Left renal pelvis (tissue), 4 donors: ENCODE measurements around the gene STK32C. TPM values are rescaled to one million over a fixed set of nuclear protein-coding genes. Genes with fewer than 3 reads are reported as not detected.
A peak's percentile ranks its signal among the peaks of the same experiment; 100 is the strongest.
"Not testable (repeated sequence)": the region's sequence is repeated elsewhere in the genome, so short reads cannot be mapped to it uniquely, and the experiment has no call there.

ENCODE experiments used
- DNase-seq, 4 donors: peaks; one replicate each; pipeline ENCODE4 v3.0.0-alpha.2; 2013; ENCODE audit warnings: low read depth in 4 of 4, low spot score in 3 of 4
- polyA plus RNA-seq, 4 donors: library from polyadenylated mRNA; unstranded; fragments of 120-200 nt; gene quantifications; one replicate each; pipeline ENCODE4 v1.2.1, GENCODE V29; 2013; ENCODE audit not compliant: insufficient read length in 4 of 4

Gene STK32C
- polyA plus RNA-seq, 4 donors = 6.5 to 15.1 (median 11.5) TPM

GRCh38 chr10:132339276-132339675 is 31.5 kb upstream of the STK32C start:
- DNase-seq = no peak

GRCh38 chr10:132338876-132339275 is 31.1 kb upstream of the STK32C start:
- no peak for DNase-seq

DNA sequence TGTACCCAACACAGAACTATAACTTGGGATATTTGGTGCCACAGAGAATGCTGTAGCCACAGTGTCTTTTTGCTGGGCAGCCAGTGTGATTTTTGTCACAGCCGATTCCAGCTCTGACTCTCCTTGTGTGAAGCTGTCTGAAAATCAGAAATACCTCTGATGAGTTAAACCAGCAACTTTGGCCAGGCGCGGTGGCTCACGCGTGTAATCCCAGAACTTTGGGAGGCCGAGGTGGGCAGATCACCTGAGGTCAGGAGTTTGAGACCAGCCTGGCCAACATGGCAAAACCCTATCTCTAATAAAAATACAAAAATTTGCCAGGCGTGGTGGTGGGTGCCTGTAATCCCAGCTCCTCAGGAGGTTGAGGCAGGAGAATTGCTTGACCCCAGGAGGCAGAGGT is 30.1 kb upstream of the STK32C start:
- DNase-seq = not testable (repeated sequence)

GRCh38 chr10:132336919-132337407 is 29.2 kb upstream of the STK32C start:
- DNase-seq = no peak

DNA sequence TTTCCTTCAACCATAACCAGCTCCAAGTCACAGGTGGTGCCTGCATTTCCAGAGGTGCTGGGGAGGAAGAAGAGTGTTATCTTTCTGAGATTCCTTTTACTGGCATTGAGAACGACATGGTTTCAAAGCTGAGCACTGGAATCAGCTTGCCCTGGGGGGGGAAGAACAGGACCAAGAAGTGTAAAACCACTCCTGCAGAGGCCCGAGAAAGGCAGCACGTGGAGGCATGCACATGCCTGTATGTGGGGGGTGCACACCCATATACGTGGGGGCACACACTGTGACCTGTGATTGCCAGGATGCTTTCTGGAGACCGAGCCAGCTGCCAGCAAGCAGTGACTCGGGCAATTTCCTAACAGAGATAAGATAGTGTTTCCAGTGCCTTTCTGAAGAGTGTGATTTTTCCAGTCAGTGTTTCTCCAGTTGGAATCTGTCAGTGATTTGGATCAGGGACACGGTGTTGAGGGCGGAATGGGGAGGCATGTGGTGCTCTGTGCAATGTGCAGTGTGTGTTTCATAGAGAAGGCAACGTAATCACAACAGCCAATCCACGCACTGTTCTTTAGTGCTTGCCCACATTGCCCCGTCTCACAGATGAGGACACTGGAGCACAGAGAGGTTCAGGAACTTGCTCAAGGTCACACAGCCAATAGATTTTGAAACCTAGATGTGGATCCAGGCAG is 28.5 kb upstream of the STK32C start:
- no peak for DNase-seq

- DNase-seq = no peak
Observed at GRCh38 chr10:132335189-132336063, 27.7 kb upstream of the STK32C start.

GRCh38 chr10:132334631-132335188 is 27.0 kb upstream of the STK32C start:
- no peak for DNase-seq

GRCh38 chr10:132333386-132333785 is 25.6 kb upstream of the STK32C start:
- no peak for DNase-seq

GRCh38 chr10:132332433-132332754 is 24.6 kb upstream of the STK32C start:
- no peak for DNase-seq

DNA sequence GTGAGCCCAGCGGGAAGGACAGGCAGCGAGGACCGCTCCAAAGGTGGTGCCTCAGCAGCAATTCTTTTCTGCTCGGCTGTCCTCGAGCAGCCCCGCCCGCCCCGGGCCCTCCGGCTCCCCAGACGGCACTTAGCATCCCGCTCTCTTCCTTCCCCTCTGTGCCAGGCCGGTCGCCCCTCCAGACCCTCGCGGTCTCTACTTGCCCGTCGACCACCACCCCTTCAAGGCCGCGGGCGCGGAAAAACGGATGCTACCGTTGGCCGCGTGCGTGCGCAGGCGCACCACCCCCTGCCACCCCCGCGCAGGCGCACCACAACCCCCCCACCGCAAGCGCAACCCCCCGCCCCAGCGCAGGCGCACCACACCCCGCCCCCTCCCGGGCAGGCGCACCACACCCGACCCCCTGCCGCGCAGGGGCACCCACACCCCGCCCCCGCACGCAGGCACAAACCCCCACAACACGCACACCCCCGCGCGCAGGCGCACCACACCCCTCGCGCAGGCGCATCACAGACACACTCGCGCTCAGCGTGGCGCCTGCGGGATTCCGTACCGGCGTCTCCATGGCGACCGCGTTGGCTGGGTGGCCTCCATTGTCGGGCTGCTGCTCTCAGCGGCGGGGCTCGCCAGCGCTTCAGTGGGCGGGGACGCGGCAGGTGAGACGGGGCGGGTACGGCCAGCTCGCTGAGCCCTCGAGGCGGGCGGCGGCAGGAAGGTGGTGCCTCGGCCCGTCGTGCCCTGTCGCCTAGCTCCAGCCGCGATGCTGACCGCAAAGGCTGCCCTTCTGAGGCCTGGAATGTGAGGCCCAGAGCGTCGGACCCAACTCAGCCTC is 24.1 kb upstream of the STK32C start, which contains the start of gene LRRC27:
Gene LRRC27 (plus strand): TSS at position 593 of the 832 bp plus-strand sequence. CDS start 1,332 bp downstream, outside the sequence.
- DNase-seq = peak; percentile 93 to 98 (median 95)

DNA sequence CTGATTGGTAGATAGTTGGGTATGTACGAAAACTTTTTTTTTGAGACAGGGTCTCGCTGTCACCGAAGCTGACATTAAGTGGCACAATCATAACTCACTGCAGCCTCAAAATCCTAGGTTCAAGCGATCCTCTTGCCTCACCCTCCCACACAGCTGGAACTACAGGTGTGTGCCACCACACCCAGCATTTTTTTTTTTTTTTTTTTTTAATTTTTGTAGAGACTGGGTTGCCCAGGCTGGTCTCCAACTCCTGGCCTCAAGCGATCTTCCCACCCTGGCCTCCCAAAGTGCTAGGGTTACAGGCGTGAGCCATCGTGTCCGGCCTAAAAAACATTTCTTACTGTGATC is 22.7 kb upstream of the STK32C start:
- no peak for DNase-seq

GRCh38 chr10:132329565-132330485 is 22.1 kb upstream of the STK32C start:
- DNase-seq = no peak

GRCh38 chr10:132328738-132329137 is 21.0 kb upstream of the STK32C start:
- DNase-seq = no peak

GRCh38 chr10:132328106-132328505 is 20.4 kb upstream of the STK32C start:
- DNase-seq = no peak

DNA sequence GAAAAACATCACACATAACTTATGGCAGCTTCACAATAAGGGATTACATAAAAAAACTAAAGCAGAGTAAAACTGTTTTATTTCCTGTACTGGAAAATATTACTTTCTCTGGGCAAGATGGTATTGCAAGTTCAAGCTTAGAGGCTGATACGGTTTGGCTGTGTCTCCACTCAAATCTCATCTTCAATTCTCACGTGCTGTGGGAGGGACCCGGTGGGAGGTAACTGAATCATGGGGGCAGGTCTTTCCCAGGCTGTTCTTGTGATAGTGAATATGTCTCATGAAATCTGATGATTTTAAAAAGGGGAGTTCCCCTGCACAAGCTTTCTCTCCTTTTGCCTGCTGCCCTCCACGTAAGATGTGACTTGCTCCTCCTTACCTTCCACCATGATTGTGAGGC is 19.2 kb upstream of the STK32C start:
- DNase-seq = no peak

DNA sequence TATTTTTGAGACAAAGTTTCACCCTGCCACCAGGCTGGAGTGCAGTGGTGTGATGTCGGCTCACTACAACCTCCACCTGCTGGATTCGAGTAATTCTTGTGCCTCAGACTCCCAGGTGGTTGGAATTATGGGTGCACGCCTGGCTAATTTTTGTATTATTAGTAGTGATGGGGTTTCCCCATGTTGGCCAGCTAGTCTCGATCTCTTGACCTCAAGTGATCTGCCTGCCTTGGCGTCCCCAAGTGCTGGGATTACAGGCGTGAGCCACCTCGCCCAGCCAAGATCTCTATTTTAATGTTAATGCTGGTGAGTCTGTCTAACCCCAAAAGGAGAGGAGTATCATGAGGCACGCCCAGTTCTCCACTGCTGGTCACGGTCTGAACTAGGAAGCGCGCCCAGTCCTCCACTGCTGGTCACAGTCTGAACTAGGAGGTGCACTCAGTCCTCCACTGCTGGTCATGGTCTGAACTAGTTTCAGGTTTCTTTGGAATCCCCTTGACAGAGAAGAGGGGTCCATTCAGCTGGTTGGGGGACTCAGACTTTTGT is 18.7 kb upstream of the STK32C start:
- no peak for DNase-seq

DNA sequence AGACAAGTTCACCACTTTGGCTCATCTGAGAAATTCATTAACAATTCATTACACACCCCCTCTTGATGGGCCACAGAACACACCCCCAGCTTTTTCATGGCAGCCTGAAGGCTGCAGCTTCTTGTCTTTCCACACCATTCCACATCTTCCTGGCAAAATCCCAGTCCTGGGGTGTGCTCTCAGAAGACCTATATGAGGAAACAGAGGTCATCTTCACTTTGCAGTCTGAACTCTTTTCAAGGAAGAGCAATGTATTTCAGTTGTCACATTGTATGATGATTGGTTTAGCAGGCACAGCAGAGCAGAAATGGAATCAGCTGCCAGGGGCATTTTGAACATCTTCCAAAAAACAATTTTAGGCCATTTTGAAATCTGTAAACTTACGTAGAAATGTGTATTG is 16.4 kb upstream of the STK32C start:
- DNase-seq = no peak

- DNase-seq = no peak
Observed at GRCh38 chr10:132322586-132323048, 14.9 kb upstream of the STK32C start.

DNA sequence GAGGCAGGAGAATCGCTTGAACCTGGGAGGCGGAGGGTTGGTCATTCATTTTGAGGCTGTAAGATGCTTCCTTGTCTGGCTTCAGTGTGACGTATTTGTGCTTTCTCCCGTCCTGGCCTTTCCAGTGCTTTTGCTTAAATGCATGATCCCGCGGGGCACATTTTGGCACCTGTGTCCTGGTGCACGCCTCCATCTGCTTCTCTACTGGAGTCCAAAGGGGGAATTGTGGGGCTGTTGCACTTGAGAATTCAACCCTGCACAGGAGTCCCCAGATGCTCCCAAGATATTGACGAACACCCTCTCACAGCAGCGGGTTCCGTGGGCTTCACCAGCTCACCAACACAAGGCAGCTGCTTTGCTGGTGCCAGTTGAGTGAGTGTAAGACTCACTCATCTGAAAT is 14.0 kb upstream of the STK32C start:
- DNase-seq = no peak
